HG02840 (cell line): ENCODE data around the gene PABPN1L.

Source experiments
- ATAC-seq: cut with Tn5 transposase; IDR thresholded peaks from one replicate; pipeline ENCODE4 v1.9.1; 2021; ENCODE audit warnings: mild to moderate bottlenecking, moderate library complexity, moderate number of reproducible peaks; ENCODE audit not compliant: unreplicated experiment, low FRiP score

Gene PABPN1L

GRCh38 chr16:88866151-88866920 lies at the start of gene PABPN1L:
Gene PABPN1L (minus strand): TSS chr16:88866660. CDS start chr16:88866606, 54 bp downstream.
- no peak for ATAC-seq

GRCh38 chr16:88915639-88916327 lies 49.3 kb upstream of the PABPN1L start:
- ATAC-seq, result no peak

GRCh38 chr16:88914750-88915368 lies 48.4 kb upstream of the PABPN1L start:
- ATAC-seq, result no peak

- no peak for ATAC-seq
Observed at GRCh38 chr16:88913870-88914269, 47.4 kb upstream of the PABPN1L start.

- no peak for ATAC-seq
Observed at GRCh38 chr16:88913001-88913612, 46.6 kb upstream of the PABPN1L start.

- ATAC-seq, result no peak
Observed at GRCh38 chr16:88912556-88912955, 46.1 kb upstream of the PABPN1L start.

- no peak for ATAC-seq
Observed at GRCh38 chr16:88911946-88912310, 45.5 kb upstream of the PABPN1L start.

GRCh38 chr16:88911136-88911945 lies 44.9 kb upstream of the PABPN1L start:
- no peak for ATAC-seq

GRCh38 chr16:88910284-88911135 lies 44.0 kb upstream of the PABPN1L start:
- no peak for ATAC-seq

GRCh38 chr16:88909431-88910210 lies 43.2 kb upstream of the PABPN1L start:
- ATAC-seq, result no peak

GRCh38 chr16:88908307-88908706 lies 41.8 kb upstream of the PABPN1L start:
- no peak for ATAC-seq

- no peak for ATAC-seq
Observed at GRCh38 chr16:88907768-88908167, 41.3 kb upstream of the PABPN1L start.

GRCh38 chr16:88906535-88907105 lies 40.2 kb upstream of the PABPN1L start:
- ATAC-seq, result no peak

GRCh38 chr16:88906020-88906419 lies 39.6 kb upstream of the PABPN1L start:
- no peak for ATAC-seq

- no peak for ATAC-seq
Observed at GRCh38 chr16:88905563-88905962, 39.1 kb upstream of the PABPN1L start.

- ATAC-seq, result no peak
Observed at GRCh38 chr16:88904676-88905365, 38.4 kb upstream of the PABPN1L start.

GRCh38 chr16:88903267-88903666 lies 36.8 kb upstream of the PABPN1L start:
- no peak for ATAC-seq

- no peak for ATAC-seq
Observed at GRCh38 chr16:88902744-88903143, 36.3 kb upstream of the PABPN1L start.
